ENCODE measurements around the gene CACNA1G. TPM values are rescaled to one million over a fixed set of nuclear protein-coding genes. Genes with fewer than 3 reads are reported as not detected.

Gene CACNA1G
- total RNA-seq, 1 donor from 2014 or later: 0.11 TPM

GRCh38 chr17:50596191-50597037 is 35.9 kb downstream of the CACNA1G start:
- no peaks in the 10 kb centered on the region for H3K4me1 Mint-ChIP-seq (ENCODE audit: unreplicated experiment)
- DNase-seq (ENCODE audit: extremely low spot score, unreplicated experiment): no peak
- peak; percentile 21 for TF ChIP-seq CTCF (IDR thresholded peaks at IDR 0.05)
- peaks cover 2% of the 10 kb centered on the region for H3K27me3 Mint-ChIP-seq (ENCODE audit: unreplicated experiment)
- H3K36me3 Mint-ChIP-seq (ENCODE audit: unreplicated experiment): no peaks in the 10 kb centered on the region
- H3K9me3 Mint-ChIP-seq (ENCODE audit: unreplicated experiment): no peaks in the 10 kb centered on the region
- no peak overlapping the region for H3K4me3 Mint-ChIP-seq (ENCODE audit: unreplicated experiment)
- no peak overlapping the region for H3K27ac Mint-ChIP-seq (ENCODE audit: unreplicated experiment)

GRCh38 chr17:50598487-50598886 is 38.0 kb downstream of the CACNA1G start:
- H3K27me3 Mint-ChIP-seq (ENCODE audit: unreplicated experiment): peaks cover 17% of the 10 kb centered on the region
- H3K9me3 Mint-ChIP-seq (ENCODE audit: unreplicated experiment): no peaks in the 10 kb centered on the region
- TF ChIP-seq CTCF (IDR thresholded peaks at IDR 0.05): no peak
- H3K4me1 Mint-ChIP-seq (ENCODE audit: unreplicated experiment): no peaks in the 10 kb centered on the region
- H3K27ac Mint-ChIP-seq (ENCODE audit: unreplicated experiment): no peak overlapping the region
- H3K4me3 Mint-ChIP-seq (ENCODE audit: unreplicated experiment): no peak overlapping the region
- no peaks in the 10 kb centered on the region for H3K36me3 Mint-ChIP-seq (ENCODE audit: unreplicated experiment)
- DNase-seq (ENCODE audit: extremely low spot score, unreplicated experiment): no peak

- no peak for DNase-seq (ENCODE audit: extremely low spot score, unreplicated experiment)
- Mint-ChIP-seq H3K27ac (ENCODE audit: unreplicated experiment) (no peak overlapping the region), H3K27me3 (ENCODE audit: unreplicated experiment) (peaks cover 19% of the 10 kb centered on the region), H3K4me1 (ENCODE audit: unreplicated experiment) (peaks cover 2% of the 10 kb centered on the region), H3K9me3 (ENCODE audit: unreplicated experiment) (no peaks in the 10 kb centered on the region), H3K4me3 (ENCODE audit: unreplicated experiment) (no peak overlapping the region), H3K36me3 (ENCODE audit: unreplicated experiment) (no peaks in the 10 kb centered on the region)
- no peak for TF ChIP-seq CTCF (IDR thresholded peaks at IDR 0.05)
These were observed 39.1 kb downstream of the CACNA1G start for GRCh38 chr17:50599606-50600005.

- Mint-ChIP-seq H3K36me3 (ENCODE audit: unreplicated experiment) (no peaks in the 10 kb centered on the region), H3K4me1 (ENCODE audit: unreplicated experiment) (peaks cover 6% of the 10 kb centered on the region), H3K4me3 (ENCODE audit: unreplicated experiment) (no peak overlapping the region), H3K27me3 (ENCODE audit: unreplicated experiment) (peaks cover 21% of the 10 kb centered on the region), H3K27ac (ENCODE audit: unreplicated experiment) (no peak overlapping the region), H3K9me3 (ENCODE audit: unreplicated experiment) (no peaks in the 10 kb centered on the region)
- DNase-seq (ENCODE audit: extremely low spot score, unreplicated experiment): no peak
- no peak for TF ChIP-seq CTCF (IDR thresholded peaks at IDR 0.05)
These were observed 41.4 kb downstream of the CACNA1G start for GRCh38 chr17:50601823-50602375.

GRCh38 chr17:50602836-50603235 is 42.3 kb downstream of the CACNA1G start:
- no peak for TF ChIP-seq CTCF (IDR thresholded peaks at IDR 0.05)
- no peaks in the 10 kb centered on the region for H3K36me3 Mint-ChIP-seq (ENCODE audit: unreplicated experiment)
- no peak for DNase-seq (ENCODE audit: extremely low spot score, unreplicated experiment)
- H3K4me1 Mint-ChIP-seq (ENCODE audit: unreplicated experiment): peaks cover 6% of the 10 kb centered on the region
- no peaks in the 10 kb centered on the region for H3K9me3 Mint-ChIP-seq (ENCODE audit: unreplicated experiment)
- peaks cover 26% of the 10 kb centered on the region for H3K27me3 Mint-ChIP-seq (ENCODE audit: unreplicated experiment)
- H3K27ac Mint-ChIP-seq (ENCODE audit: unreplicated experiment): no peak overlapping the region
- no peak overlapping the region for H3K4me3 Mint-ChIP-seq (ENCODE audit: unreplicated experiment)

Measured in osteocyte (in vitro differentiated cells).